GM19452 (cell line): ENCODE measurements around the gene ZNF573.
"Not testable (repeated sequence)": the region's sequence is repeated elsewhere in the genome, so short reads cannot be mapped to it uniquely, and the experiment has no call there.

Experiments used
- ATAC-seq: cut with Tn5 transposase; IDR thresholded peaks from one replicate; pipeline ENCODE4 v1.9.1; 2021; ENCODE audit not compliant: unreplicated experiment

Gene ZNF573

DNA sequence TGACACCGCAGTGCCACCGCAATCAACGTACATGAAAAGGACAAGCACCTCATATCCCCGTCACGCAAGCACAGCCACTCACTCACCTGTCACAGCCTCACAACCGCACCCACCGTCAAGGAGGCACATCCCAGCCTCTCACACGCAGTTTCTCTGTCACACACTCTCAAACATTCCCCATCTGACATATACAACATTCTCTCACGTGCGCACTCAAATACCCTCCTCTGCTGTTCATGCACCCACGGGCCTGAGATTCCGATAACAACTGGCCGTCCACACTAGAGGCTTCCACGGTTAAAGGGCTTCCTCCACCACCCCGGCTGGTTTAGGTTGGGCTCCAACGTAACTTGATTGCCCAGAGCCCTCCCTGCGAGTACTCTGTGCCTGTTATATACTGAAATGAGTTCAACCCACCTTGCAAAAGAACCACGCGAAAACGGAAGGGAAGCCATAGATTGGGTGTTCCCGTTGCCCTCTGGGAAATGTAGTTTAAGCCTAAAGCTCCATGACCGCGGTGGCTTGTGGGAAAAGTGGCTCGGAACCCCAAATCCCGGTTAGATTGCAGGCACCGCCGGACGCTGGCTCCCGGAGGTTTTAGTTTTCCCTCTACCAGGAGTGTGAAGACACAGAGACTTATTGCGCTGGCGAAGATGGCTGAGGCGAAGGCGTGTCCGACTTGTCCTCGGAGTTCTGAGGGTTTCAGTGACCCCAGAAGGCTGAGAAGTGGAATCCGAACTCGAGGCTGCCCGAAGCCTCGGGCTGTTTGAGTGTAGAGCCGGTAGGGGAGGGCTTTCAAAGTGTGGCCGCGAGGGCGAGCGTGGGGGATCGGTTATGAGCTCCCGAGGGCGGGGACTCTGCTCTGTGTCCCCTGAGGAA lies at the start of gene ZNF573:
ZNF573 (minus strand) TSS at position 460 of the 879 bp plus-strand sequence. CDS start 5,857 bp downstream, outside the sequence.
- peak; percentile 80 for ATAC-seq

DNA sequence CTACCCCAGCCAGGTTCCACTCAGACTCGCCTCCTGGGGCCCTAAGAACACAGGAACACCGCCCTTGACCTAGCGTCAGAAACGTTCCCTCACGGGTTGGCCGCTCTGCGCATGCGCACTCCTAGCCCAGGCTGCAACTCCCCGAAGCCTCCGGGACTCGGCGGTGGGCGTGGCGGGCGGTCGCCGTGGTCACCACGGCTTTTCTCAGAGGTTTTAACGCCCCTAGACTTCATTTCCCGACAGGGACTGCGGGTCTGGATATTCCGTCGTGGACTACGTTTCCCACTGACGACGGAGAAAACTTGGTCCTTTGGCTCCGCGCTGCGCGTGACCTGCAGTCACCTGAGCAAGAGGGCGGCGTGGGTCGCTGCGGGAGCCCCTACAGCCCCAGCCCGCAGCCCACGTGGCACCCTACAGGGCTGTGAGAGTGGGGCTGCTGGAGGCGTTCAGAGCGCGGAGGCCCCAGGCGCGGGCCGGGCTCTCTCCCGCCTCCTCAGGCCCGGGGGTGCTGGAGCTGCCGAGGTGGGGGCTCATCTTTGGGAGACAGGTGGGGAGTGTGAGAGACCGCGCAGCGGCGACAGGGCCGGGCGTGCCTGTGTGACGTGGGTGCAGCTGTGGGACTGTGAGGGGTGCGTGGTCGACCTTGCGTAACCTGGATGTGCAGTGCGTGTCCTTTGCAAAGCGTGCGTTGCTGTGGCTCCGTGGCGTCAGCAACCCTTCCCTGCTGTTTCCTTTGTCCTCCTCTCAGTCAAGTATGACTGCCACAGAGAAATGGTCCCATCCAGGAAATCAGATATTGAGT lies 38.0 kb upstream of the ZNF573 start:
- ATAC-seq = no peak

DNA sequence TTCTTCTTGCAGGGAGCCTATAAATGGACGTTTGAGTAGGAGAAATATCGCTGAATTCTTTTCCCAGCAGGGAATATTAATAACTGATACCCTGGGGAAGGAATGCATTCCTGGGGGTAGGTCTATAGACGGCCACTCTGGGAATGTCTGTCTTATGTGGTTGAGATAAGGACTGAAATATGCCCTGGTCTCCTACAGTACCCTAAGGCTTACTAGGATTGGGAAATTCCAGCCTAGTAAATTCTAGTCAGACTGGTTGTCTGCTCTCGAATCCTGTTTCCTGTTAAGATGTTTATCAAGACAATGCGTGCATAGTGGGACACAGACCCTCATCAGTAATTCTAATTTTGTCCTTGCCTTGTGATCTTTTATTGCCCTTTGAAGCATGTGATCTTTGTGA lies 36.2 kb upstream of the ZNF573 start:
- not testable (repeated sequence) for ATAC-seq

DNA sequence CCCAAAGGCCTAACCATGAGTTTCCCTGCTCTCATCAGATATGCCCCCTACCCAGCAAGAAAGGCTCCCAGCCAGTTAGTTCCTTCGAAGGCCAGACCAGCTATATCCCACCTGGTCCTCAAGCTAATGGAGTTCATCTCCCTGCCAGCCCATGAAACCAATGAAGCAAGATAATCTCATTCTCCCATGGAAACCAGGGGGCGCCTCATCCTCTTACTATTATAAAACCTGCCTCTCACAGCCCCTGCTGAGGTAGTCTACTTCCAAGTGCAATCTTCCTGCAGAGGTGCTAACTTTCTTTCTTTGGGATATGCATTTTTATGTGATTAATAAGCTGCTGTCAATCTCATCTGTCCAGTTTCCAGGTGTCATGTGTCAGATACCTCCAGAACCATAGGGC lies 34.0 kb upstream of the ZNF573 start:
- no peak for ATAC-seq

DNA sequence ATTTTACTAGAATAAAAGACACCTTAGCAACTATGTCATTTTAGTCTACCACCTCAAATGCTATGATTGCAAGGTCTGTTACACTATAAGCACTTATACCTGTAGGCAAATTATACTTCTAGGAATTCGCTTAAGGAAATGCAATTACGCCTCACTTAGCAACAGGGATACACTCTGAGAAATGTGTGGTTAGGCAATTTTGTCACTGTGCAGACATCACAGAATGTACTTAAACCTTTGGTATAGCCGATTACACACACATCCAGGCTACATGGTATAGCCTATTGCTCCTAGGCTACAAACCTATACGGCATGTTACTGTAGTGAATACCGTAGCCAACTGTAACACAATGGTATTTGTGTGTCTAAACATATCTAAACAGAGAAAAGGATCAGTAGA lies 30.0 kb upstream of the ZNF573 start:
- ATAC-seq = no peak

DNA sequence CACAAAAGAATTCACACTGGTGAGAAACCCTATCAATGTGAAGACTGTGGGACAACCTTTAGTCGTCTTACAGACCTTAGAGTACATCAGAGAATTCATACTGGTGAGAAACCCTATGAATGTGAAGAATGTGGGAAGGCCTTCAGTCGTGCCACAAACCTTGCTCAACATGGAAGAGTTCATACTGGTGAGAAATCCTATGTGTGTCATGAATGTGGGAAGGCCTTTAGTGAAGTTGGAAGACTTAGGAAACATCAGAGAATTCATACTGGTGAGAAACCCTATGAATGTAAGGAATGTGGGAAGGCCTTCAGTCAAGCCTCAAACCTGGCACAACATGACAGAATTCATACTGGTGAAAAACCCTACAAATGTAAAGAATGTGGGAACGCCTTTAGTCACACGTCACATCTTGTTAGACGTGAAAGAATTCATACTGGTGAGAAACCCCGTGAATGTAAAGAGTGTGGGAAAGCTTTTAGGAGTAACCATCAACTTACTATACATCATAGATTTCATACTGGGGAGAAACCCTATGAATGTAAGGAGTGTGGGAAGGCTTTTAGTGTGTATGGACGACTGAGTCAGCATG lies 24.0 kb upstream of the ZNF573 start:
- ATAC-seq = no peak

DNA sequence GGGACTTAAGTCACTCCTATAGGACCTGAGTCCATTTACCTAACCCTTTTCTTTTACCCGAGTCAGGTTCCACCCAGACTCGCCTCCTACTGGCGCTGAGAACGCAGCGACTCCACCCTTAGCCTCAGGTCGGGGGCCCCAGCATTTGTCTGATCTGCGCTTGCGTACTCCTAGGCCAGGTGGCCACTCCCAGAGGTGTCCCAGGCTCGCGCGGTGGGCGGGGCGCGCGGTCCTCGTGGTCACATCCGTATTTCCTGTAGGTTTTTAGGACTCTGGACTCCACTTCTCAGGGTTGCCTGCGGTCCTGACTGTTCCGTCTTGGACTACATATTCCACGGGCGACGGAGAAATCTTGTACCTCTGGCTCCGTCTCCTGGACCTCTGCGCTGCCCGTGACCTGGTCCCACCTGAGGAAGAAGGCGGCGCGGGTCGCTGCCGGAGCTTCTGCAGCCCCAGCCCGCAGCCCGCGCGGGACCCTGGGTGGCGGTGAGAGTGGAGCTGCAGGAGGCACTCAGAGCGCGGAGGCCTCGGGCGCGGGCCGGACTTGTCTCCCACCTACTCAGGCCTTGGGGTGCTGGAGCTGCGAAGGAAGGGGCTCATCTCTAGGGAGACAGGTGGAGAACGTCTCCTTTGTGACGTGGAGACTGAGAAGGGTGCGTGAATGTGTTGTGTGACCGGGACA lies 11.0 kb upstream of the ZNF573 start:
- ATAC-seq = no peak

DNA sequence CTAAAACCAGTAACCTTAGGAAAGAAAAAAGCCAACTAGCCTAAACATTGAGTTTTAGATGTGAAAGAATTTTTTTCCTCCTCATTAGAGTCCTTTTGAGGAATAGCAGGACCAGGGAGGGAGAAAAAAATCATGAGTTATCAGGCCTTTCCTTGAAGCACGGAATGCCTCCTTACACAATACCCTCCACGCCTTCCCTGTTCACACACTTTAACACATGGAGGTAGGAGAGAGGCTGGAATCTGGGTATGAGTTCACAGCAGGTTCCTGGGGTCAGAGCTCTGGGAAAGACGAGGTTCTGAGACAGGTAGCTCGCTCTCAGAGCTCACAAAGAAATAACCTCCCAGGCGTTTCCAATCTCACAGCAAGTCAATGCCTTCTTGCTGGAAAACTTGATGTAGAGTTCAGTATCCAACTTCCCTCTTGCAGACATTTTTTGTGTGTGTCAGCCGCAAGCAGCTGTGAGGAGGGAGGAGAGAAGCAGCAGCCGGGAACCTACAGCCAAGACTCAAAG lies 716 bp downstream of the ZNF573 start:
- ATAC-seq = no peak

DNA sequence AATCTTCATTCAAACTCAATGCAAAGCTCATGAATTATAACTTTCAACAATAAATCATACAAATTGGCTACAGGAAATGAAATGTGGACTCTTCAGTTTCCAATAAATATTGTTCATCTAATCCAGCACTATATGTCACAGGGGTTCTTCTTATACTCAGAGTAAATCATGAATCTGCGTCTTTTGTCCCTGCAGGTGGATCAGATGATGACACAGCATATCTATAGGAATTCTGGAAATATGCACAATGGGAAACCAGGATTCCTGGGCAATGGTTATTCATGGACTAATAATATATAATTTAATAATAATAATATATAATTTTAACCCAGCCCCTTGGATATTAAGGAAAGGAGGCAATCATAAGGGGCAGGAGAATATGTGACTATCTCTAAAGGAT lies 8.4 kb downstream of the ZNF573 start:
- ATAC-seq = no peak

DNA sequence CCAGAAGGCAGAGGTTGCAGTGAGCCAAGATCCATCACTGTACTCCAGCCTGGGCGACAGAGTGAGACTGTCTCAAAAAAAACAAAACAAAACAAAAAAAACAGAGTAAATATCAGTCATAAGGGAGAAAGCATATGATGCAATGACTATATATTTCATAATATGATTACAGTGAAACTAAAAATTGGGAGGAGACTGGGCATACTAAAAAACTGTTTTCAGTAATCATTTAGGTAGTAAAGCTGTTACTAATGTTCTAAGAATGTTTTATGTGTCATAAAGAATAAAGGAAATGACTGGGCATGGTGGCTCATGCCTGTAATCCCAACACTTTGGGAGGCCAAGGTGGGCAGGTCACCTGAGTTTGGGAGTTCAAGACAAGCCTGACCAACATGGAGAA lies 15.9 kb downstream of the ZNF573 start:
- ATAC-seq = no peak

DNA sequence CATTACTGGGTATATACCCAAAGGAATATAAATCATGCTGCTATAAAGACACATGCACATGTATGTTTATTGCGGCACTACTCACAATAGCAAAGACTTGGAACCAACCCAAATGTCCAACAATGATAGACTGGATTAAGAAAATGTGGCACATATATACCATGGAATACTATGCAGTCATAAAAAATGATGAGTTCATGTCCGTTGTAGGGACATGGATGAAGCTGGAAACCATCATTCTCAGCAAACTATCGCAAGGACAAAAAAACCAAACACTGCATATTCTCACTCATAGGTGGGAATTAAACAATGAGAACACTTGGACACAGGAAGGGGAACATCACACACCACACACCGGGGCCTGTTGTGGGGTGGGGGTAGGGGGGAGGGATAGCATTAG lies 21.7 kb downstream of the ZNF573 start:
- not testable (repeated sequence) for ATAC-seq

DNA sequence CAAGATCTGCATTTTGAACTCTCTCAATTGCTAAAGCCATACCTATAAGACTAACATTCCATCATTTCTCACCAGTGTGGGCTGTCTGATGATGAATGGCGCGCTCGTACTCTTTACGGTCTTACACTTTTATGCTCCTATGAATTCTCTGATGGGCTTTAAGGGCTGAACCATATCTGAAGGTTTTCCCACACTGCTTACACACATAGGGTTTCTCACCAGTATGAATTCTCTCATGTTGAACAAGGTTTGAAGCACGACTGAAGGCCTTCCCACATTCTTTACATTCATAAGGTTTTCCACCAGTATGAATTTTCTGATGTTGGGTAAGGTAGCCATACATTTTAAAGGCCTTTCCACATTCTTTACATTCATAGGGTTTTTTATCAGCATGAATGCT lies 41.0 kb downstream of the ZNF573 start:
- ATAC-seq = no peak

DNA sequence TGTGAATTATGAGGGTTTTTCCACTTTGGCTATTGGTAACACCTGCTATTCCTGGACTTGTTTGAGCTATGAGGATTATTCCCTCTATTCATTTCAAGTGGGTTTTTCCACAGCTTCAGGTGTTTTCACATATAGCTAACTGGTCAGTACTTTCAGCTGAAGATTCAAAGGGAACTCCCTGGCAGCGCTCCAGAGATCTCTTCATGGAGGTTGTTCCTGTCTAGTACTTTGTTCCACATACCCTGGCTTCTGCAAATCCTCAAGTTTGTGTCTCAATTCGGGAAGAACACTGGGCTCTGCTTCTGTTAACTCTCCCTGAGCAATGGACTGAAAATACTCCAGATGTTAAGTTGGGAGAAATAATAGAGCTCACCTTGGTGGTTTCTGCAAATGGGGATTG lies 54.2 kb downstream of the ZNF573 start:
- no peak for ATAC-seq

DNA sequence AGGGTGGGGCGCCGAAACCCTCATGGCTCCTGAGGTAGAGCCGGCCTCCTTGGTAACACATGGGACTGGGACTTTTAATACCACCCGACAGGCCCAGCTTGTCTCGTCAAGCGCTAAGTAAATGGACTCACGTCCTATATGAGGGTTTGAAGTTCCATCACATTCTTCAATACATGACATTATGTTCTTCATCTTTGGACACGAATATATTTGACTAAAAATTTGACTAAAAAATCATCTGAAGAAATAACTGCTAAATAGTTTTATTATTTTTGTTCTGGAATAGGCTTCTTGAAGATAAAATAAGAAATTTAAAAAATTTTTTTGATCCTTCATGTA lies 59.5 kb downstream of the ZNF573 start:
- no peak for ATAC-seq

DNA sequence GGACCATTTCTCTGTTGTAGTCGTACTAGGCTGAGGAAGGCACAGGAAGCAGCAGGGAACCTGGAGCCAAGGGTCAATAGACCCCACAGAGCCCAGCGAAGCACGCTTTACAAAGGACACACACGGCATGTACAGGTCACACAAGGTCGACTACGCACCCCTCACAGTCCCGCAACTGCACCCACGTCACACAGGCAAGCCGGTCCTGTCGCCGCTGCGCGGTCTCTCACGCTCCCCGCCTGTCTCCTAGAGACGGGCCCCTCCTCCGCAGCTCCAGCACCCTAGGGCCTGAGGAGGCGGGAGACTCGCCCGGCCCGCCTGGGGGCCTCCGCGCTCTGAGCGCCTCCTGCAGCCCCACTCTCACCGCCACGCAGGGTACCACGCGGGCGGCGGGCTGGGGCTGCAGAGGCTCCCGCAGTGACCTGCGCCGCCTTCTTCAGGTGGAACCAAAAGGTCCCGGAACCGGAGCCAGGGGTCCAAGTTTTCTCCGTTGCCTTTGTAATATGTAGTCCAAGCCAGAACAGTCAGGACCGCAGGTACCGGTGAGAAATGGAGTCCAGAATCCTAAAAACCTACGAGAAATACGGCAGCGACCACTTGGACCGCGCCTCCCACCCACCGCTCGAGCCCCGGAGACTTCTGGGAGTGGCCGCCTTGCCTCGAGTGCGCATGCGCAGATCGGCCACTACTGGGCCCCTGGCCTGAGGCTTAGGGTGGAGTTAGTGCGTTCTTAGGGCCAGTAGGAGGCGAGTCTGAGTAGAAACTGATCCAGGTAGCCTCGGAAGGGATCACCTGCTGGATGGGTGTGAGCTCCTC lies 60.1 kb downstream of the ZNF573 start, which contains the start of gene ZNF607:
ZNF607 (minus strand) TSS at position 651 of the 816 bp plus-strand sequence. CDS start 8,143 bp downstream, outside the sequence.
- ATAC-seq = peak; percentile 93

DNA sequence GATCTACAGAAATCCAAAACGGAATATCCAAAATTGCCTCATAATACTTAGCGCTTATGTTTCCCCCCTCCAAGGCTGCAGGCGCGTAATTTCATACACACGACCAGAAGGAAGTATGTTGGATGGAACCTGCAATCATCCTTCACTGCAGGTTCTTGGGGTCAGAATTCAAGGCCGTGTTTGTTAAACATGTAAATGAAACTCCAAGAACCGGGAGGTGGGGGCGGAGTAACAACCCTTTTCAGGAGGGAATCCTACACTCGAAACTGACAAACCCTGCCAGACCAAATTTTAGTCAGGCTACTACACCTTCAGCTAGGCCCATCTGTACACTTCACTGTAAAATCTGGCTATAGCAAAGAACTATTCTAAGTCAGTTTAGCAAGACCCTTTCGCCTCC lies 61.1 kb downstream of the ZNF573 start:
- ATAC-seq = no peak

DNA sequence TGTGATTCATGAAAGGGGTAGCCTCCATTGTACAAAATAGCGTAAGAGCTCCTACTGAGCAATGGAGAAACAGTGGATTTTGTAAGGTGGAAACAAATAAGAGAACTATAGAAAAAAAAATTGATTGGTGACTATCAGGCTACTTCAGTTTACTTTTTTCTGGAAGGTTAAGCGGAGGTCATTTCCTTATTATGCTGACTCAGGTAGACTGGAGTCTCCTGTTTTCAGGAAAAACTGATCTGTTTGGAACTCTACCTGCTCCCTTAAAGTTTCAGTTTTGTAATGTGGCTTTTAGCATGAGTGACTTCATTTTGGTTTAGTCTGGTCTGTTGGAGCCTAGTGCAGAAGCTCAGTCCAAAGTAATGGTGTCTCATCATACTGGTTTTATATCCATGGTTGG lies 63.2 kb downstream of the ZNF573 start:
- no peak for ATAC-seq

DNA sequence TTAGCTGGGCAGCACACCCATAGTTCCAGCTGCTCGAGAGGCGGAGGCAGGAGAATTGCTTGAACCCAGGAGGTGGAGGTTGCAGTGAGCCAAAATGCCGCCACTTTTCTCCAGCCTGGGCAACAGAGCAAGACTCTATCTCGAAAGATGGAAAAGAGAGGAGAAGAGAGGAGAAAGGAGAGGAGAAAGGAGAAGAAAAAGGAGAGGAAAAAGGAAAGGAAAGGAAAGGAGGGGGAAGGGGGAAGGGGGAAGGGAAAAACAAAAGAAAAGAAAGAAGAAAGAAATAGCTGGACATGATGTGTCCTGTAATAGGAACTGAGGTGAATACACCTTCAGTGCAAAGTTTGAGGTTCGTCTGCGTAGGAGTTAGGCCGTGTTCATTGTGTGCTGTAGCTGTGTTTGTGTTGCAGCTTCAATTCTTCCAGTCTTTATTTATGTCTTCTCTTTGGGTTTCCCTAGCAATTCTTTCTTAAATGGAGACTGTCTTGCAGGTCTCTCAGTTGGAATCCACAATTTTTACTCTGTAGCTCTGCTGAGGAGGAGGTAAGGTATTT lies 73.3 kb downstream of the ZNF573 start:
- no peak for ATAC-seq

DNA sequence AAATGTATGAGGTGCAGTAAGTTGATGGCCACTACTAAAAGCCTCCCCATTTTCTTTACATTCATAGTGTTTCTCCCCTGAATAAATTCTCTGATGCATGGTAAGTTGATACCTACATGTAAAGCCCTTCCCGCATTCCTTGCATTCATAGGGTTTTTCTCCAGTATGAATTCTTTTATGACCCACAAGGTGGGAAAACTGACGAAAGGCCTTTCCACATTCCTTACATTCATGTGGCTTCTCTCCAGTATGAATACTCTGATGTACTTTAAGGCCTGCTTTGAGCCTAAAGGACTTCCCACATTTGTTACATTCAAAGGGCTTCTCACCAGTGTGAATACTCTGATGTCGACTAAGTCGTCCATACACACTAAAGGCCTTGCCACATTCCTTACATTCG lies 80.3 kb downstream of the ZNF573 start:
- no peak for ATAC-seq

DNA sequence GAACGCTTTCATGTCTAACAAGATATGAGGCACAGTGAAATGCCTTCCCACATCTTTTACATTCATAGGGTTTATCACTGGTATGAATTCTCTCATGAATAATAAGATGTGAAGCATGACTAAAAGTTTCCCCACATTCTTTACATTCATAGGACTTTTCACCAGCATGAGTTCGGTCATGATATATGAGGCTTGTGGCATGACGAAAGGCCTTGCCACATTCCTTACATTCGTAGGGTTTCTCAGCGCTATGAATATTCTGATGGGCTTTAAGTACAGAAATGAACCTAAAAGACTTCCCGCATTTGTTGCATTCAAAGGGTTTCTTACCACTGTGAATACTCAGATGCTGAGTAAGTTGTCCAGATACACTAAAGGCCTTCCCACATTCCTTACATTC lies 81.2 kb downstream of the ZNF573 start:
- no peak for ATAC-seq
